Measurements from ENCODE around the gene GDPD4.

DNA sequence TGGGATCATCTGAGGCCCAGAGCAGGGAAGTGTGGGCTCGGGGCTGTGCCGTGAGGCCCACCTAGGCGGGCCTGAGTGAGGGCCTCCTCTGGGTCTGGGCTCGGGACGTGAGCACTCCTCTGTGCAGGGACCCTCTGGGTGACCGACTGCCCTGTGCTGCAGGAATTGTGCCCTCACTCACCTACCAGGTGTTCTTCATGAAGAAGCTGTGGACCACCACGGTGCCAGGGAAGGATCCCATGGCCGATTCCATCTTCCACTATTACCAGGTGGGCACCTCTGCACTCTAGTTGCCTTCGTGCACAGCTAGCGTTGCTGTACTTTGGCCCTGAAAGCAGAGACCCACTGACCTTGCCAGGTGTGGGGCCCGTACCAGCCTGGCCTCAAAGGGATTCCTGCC, 93.0 kb downstream of the GDPD4 start:
- TF ChIP-seq, protein P1, sequence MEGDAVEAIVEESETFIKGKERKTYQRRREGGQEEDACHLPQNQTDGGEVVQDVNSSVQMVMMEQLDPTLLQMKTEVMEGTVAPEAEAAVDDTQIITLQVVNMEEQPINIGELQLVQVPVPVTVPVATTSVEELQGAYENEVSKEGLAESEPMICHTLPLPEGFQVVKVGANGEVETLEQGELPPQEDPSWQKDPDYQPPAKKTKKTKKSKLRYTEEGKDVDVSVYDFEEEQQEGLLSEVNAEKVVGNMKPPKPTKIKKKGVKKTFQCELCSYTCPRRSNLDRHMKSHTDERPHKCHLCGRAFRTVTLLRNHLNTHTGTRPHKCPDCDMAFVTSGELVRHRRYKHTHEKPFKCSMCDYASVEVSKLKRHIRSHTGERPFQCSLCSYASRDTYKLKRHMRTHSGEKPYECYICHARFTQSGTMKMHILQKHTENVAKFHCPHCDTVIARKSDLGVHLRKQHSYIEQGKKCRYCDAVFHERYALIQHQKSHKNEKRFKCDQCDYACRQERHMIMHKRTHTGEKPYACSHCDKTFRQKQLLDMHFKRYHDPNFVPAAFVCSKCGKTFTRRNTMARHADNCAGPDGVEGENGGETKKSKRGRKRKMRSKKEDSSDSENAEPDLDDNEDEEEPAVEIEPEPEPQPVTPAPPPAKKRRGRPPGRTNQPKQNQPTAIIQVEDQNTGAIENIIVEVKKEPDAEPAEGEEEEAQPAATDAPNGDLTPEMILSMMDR (IDR thresholded peaks at IDR 0.05): no peak
- TF ChIP-seq POLR2A (IDR thresholded peaks at IDR 0.05): no peak

Data from Peyer's patch (tissue), 4 donors.